ENCODE measurements around the gene KCNIP1.

KCNIP1 gene

GRCh38 chr5:170565072-170565471 lies 61.3 kb downstream of the KCNIP1 start:
- DNase-seq (ENCODE audit: low read depth): no peak

GRCh38 chr5:170569101-170569500 lies 65.3 kb downstream of the KCNIP1 start:
- no peak for DNase-seq (ENCODE audit: low read depth)

- no peak for DNase-seq (ENCODE audit: low read depth)
These were observed 66.7 kb downstream of the KCNIP1 start for GRCh38 chr5:170570476-170570875.

- DNase-seq (ENCODE audit: low read depth): no peak
These were observed 67.5 kb downstream of the KCNIP1 start for GRCh38 chr5:170571281-170571731.

GRCh38 chr5:170571875-170572852 lies 68.3 kb downstream of the KCNIP1 start:
- DNase-seq (ENCODE audit: low read depth): no peak

GRCh38 chr5:170573114-170573513 lies 69.3 kb downstream of the KCNIP1 start:
- no peak for DNase-seq (ENCODE audit: low read depth)

GRCh38 chr5:170573660-170574059 lies 69.8 kb downstream of the KCNIP1 start:
- no peak for DNase-seq (ENCODE audit: low read depth)

- no peak for DNase-seq (ENCODE audit: low read depth)
These were observed 73.0 kb downstream of the KCNIP1 start for GRCh38 chr5:170576602-170577535.

- no peak for DNase-seq (ENCODE audit: low read depth)
These were observed 75.8 kb downstream of the KCNIP1 start for GRCh38 chr5:170579601-170580000.

- DNase-seq (ENCODE audit: low read depth): no peak
These were observed 77.4 kb downstream of the KCNIP1 start for GRCh38 chr5:170581211-170581610.

GRCh38 chr5:170582644-170583330 lies 79.0 kb downstream of the KCNIP1 start:
- DNase-seq (ENCODE audit: low read depth): no peak

- DNase-seq (ENCODE audit: low read depth): no peak
These were observed 80.2 kb downstream of the KCNIP1 start for GRCh38 chr5:170584003-170584402.

- no peak for DNase-seq (ENCODE audit: low read depth)
These were observed 80.7 kb downstream of the KCNIP1 start for GRCh38 chr5:170584450-170585058.

GRCh38 chr5:170585273-170585948 lies 81.6 kb downstream of the KCNIP1 start:
- no peak for DNase-seq (ENCODE audit: low read depth)

- DNase-seq (ENCODE audit: low read depth): no peak
These were observed 84.0 kb downstream of the KCNIP1 start for GRCh38 chr5:170587808-170588207.

GRCh38 chr5:170589643-170590042 lies 85.8 kb downstream of the KCNIP1 start:
- DNase-seq (ENCODE audit: low read depth): no peak

GRCh38 chr5:170590566-170590965 lies 86.7 kb downstream of the KCNIP1 start:
- DNase-seq (ENCODE audit: low read depth): no peak

- DNase-seq (ENCODE audit: low read depth): no peak
These were observed 87.2 kb downstream of the KCNIP1 start for GRCh38 chr5:170591054-170591453.

- no peak for DNase-seq (ENCODE audit: low read depth)
These were observed 92.7 kb downstream of the KCNIP1 start for GRCh38 chr5:170596482-170597044.

- DNase-seq (ENCODE audit: low read depth): no peak
These were observed 93.4 kb downstream of the KCNIP1 start for GRCh38 chr5:170597109-170597751.

All from activated T-helper 1 cell treated with Interleukin-2 at 50 U/mL for 16 hours (primary cell).